ENCODE measurements around the gene FAM228B. TPM values are rescaled to one million over a fixed set of nuclear protein-coding genes. Genes with fewer than 3 reads are reported as not detected.
A peak's percentile ranks its signal among the peaks of the same experiment; 100 is the strongest.

FAM228B gene
- total RNA-seq (2014; rRNA removed; shearing (Covaris generic); ENCODE audit: low replicate concordance) = 1.4 and 2.4 TPM in 2 replicates

GRCh38 chr2:24123195-24123921 is at the start of gene FAM228B, which contains the start of gene PFN4:
FAM228B (plus strand) TSS chr2:24123469; CDS start chr2:24124362, 893 bp downstream.
PFN4 (minus strand) TSS chr2:24123334; CDS start chr2:24122535, 799 bp downstream.
- no peaks in the 10 kb centered on the region for H3K27me3 ChIP-seq
- DNase-seq = peak; percentile 90
- H3K36me3 ChIP-seq = no peaks in the 10 kb centered on the region
- peak within 1 kb of the TSS; percentile 72 for H3K4me3 ChIP-seq
- H3K9me3 ChIP-seq = no peaks in the 10 kb centered on the region

- DNase-seq = no peak
- H3K27me3 ChIP-seq = no peaks in the 10 kb centered on the region
- no peaks in the 10 kb centered on the region for H3K9me3 ChIP-seq
- peaks cover 20% of the 10 kb centered on the region for H3K36me3 ChIP-seq
- no peak overlapping the region for H3K4me3 ChIP-seq
Measured at GRCh38 chr2:24073816-24074215, 49.5 kb upstream of the FAM228B start.

- Histone ChIP-seq H3K27me3 (no peaks in the 10 kb centered on the region), H3K36me3 (peaks cover 17% of the 10 kb centered on the region), H3K4me3 (peak overlapping the region; percentile 91), H3K9me3 (no peaks in the 10 kb centered on the region)
- no peak for DNase-seq
Measured at GRCh38 chr2:24075259-24075658, 48.0 kb upstream of the FAM228B start.

- no peaks in the 10 kb centered on the region for H3K27me3 ChIP-seq
- no peaks in the 10 kb centered on the region for H3K9me3 ChIP-seq
- peak within 1 kb of the TSS; percentile 91 for H3K4me3 ChIP-seq
- peak; percentile 97 for DNase-seq
- peaks cover 17% of the 10 kb centered on the region for H3K36me3 ChIP-seq
Measured at GRCh38 chr2:24075915-24076848, 47.1 kb upstream of the FAM228B start, which contains the start of gene SF3B6. SF3B6 (minus strand) TSS chr2:24076326; CDS start chr2:24076229, 97 bp downstream.

GRCh38 chr2:24076849-24077534 is 46.3 kb upstream of the FAM228B start:
- Histone ChIP-seq H3K36me3 (peaks cover 17% of the 10 kb centered on the region), H3K9me3 (no peaks in the 10 kb centered on the region), H3K27me3 (no peaks in the 10 kb centered on the region), H3K4me3 (peak overlapping the region; percentile 91)
- DNase-seq = peak; percentile 10

GRCh38 chr2:24077535-24077877 is 45.8 kb upstream of the FAM228B start:
- DNase-seq = no peak
- Histone ChIP-seq H3K9me3 (no peaks in the 10 kb centered on the region), H3K36me3 (peaks cover 15% of the 10 kb centered on the region), H3K4me3 (peak overlapping the region; percentile 91), H3K27me3 (no peaks in the 10 kb centered on the region)

GRCh38 chr2:24077879-24078278 is 45.4 kb upstream of the FAM228B start:
- no peaks in the 10 kb centered on the region for H3K9me3 ChIP-seq
- peaks cover 11% of the 10 kb centered on the region for H3K36me3 ChIP-seq
- peak overlapping the region; percentile 91 for H3K4me3 ChIP-seq
- no peak for DNase-seq
- H3K27me3 ChIP-seq = no peaks in the 10 kb centered on the region

- H3K36me3 ChIP-seq = no peaks in the 10 kb centered on the region; the same call in none of the 2 replicates
- H3K9me3 ChIP-seq = no peaks in the 10 kb centered on the region
- DNase-seq = no peak
- no peak overlapping the region for H3K4me3 ChIP-seq
- no peaks in the 10 kb centered on the region for H3K27me3 ChIP-seq
Measured at GRCh38 chr2:24080701-24081100, 42.6 kb upstream of the FAM228B start.

GRCh38 chr2:24082787-24083566 is 40.3 kb upstream of the FAM228B start:
- DNase-seq = no peak
- no peak overlapping the region for H3K4me3 ChIP-seq
- no peaks in the 10 kb centered on the region for H3K27me3 ChIP-seq
- H3K36me3 ChIP-seq = no peaks in the 10 kb centered on the region; the same call in 1 of the 2 replicates
- H3K9me3 ChIP-seq = no peaks in the 10 kb centered on the region

GRCh38 chr2:24083567-24084385 is 39.5 kb upstream of the FAM228B start:
- Histone ChIP-seq H3K9me3 (no peaks in the 10 kb centered on the region), H3K36me3 (no peaks in the 10 kb centered on the region; the same call in 1 of the 2 replicates), H3K4me3 (peak overlapping the region; percentile 61), H3K27me3 (no peaks in the 10 kb centered on the region)
- no peak for DNase-seq

- Histone ChIP-seq H3K27me3 (no peaks in the 10 kb centered on the region), H3K9me3 (no peaks in the 10 kb centered on the region), H3K4me3 (peak within 1 kb of the TSS; percentile 61), H3K36me3 (no peaks in the 10 kb centered on the region; the same call in 1 of the 2 replicates)
- DNase-seq = peak; percentile 88
Measured at GRCh38 chr2:24084386-24085199, 38.7 kb upstream of the FAM228B start, which contains the start of gene TP53I3. TP53I3 (minus strand) TSS chr2:24084834; CDS start chr2:24084326, 508 bp downstream.

GRCh38 chr2:24085200-24085489 is 38.1 kb upstream of the FAM228B start:
- Histone ChIP-seq H3K36me3 (no peaks in the 10 kb centered on the region; the same call in 1 of the 2 replicates), H3K9me3 (no peaks in the 10 kb centered on the region), H3K27me3 (no peaks in the 10 kb centered on the region), H3K4me3 (peak overlapping the region; percentile 61)
- DNase-seq = no peak

GRCh38 chr2:24086241-24086640 is 37.0 kb upstream of the FAM228B start:
- Histone ChIP-seq H3K27me3 (no peaks in the 10 kb centered on the region), H3K4me3 (no peak overlapping the region), H3K36me3 (no peaks in the 10 kb centered on the region; the same call in 1 of the 2 replicates), H3K9me3 (no peaks in the 10 kb centered on the region)
- DNase-seq = no peak

- H3K27me3 ChIP-seq = no peaks in the 10 kb centered on the region
- H3K36me3 ChIP-seq = no peaks in the 10 kb centered on the region; the same call in 1 of the 2 replicates
- H3K9me3 ChIP-seq = no peaks in the 10 kb centered on the region
- no peak overlapping the region for H3K4me3 ChIP-seq
- no peak for DNase-seq
Measured at GRCh38 chr2:24087032-24087431, 36.2 kb upstream of the FAM228B start.
